ENCODE data around the gene TM4SF5. TPM values are rescaled to one million over a fixed set of nuclear protein-coding genes. Genes with fewer than 3 reads are reported as not detected.

TM4SF5 gene
- total and polyA plus RNA-seq, 2 of the 8 experiments (the other 6 are each of a cell fraction or from before 2014, with no cell fraction given), result not detected

DNA sequence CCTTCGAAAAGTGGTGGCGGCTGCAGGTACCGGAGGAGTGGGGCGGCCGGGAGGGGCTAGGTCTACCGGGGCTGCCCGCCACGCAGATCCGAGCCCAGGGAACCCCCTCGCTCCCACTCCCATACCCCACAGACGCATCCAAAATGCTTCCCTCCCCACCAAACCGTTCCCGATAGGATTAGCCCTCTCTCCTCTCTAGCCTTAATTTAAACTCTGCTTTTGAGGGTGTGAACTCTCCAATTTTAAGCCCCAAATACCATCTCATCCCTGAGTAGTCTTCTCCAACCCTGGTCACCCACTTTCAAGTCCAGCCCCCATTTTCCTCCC is 31.7 kb upstream of the TM4SF5 start (continued):
- TF ChIP-seq SUZ12 (IDR thresholded peaks at IDR 0.05; ENCODE audit: low read length) (no peak), CHD2 (IDR thresholded peaks at IDR 0.05; ENCODE audit: low read length) (no peak), NANOG (IDR thresholded peaks at IDR 0.05; ENCODE audit: insufficient read depth, low read depth, low read length, poor library complexity, severe bottlenecking) (no peak), POLR2AphosphoS5 (IDR thresholded peaks at IDR 0.05; ENCODE audit: low read depth, low read length) (no peak)
